ENCODE results near the gene GABARAP. TPM values are rescaled to one million over a fixed set of nuclear protein-coding genes. Genes with fewer than 3 reads are reported as not detected.
A peak's percentile ranks its signal among the peaks of the same experiment; 100 is the strongest.

GABARAP gene
- total and polyA plus RNA-seq, 2 of the 13 experiments (the other 11 are each of a cell fraction or from before 2014, with no cell fraction given), result 161 to 310 TPM

DNA sequence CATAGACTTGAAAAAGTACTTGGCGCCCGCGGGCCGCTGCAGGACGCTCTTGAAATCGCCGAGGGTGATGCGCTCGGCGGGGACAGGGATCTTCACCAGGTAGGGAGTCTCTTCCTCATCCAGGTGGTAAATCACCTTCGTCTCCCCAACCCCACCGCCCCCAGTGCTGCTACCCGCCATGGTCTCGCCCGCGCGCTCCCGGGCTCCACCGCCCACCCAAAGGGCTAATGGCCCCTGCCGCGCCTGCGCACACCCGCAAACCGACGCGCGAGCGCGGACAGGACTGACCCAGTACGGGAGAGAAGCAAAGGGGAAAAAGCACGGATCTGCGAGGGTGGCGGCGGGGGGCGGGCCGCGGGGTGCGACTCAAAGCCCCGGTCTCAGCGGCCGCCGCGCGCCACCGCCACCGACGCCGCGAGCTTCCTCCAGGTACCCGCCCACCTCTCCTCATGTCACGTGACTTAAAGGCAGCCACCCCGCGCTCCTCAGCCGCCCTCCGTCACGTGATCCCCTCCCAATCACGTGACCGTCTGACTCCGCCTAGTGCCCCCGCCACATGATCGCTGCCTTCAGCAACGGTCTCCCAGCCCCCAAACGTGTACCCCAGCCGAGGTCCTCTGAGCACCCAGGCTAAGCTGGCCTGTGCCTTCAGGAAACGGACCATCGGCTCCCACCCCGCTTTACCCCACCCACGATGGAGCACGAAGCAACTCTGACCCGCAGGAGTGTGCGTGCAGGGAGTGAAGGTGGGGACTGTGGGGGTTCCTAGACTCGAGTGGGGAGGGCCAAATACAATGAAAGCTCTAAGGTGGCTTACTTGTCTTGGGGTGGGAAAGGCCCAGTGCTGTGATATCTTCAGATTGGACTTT lies 7.9 kb downstream of the GABARAP start, which contains the start of gene DVL2 (continued):
- TF ChIP-seq, protein P1, sequence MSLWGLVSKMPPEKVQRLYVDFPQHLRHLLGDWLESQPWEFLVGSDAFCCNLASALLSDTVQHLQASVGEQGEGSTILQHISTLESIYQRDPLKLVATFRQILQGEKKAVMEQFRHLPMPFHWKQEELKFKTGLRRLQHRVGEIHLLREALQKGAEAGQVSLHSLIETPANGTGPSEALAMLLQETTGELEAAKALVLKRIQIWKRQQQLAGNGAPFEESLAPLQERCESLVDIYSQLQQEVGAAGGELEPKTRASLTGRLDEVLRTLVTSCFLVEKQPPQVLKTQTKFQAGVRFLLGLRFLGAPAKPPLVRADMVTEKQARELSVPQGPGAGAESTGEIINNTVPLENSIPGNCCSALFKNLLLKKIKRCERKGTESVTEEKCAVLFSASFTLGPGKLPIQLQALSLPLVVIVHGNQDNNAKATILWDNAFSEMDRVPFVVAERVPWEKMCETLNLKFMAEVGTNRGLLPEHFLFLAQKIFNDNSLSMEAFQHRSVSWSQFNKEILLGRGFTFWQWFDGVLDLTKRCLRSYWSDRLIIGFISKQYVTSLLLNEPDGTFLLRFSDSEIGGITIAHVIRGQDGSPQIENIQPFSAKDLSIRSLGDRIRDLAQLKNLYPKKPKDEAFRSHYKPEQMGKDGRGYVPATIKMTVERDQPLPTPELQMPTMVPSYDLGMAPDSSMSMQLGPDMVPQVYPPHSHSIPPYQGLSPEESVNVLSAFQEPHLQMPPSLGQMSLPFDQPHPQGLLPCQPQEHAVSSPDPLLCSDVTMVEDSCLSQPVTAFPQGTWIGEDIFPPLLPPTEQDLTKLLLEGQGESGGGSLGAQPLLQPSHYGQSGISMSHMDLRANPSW (CRISPR knock-in tag; IDR thresholded peaks at IDR 0.05; ENCODE audit: borderline replicate concordance), result no peak
- TF ChIP-seq NPAS2 (CRISPR knock-in tag; IDR thresholded peaks at IDR 0.05; ENCODE audit: borderline replicate concordance), result no peak
- peak; percentile 91 for TF ChIP-seq MED1 (CRISPR knock-in tag; IDR thresholded peaks at IDR 0.05)
- TF ChIP-seq FOXM1 (CRISPR knock-in tag; IDR thresholded peaks at IDR 0.05), result 0 out of 2 replicates have a peak, but pooled peaks have one; percentile 59
- TF ChIP-seq RBM39 (IDR thresholded peaks at IDR 0.05; ENCODE audit: low read depth, low read length, poor library complexity, severe bottlenecking), result peak; percentile 96
- TF ChIP-seq ZFP41 (CRISPR knock-in tag; IDR thresholded peaks at IDR 0.05; ENCODE audit: borderline replicate concordance), result no peak
- peak; percentile 12; the same call in 1 of the 2 replicates for TF ChIP-seq BCL6 (CRISPR knock-in tag; IDR thresholded peaks at IDR 0.05)
- no peak; the same call in 1 of the 2 replicates for TF ChIP-seq KLF13 (CRISPR knock-in tag; IDR thresholded peaks at IDR 0.05)
- TF ChIP-seq, protein P2, sequence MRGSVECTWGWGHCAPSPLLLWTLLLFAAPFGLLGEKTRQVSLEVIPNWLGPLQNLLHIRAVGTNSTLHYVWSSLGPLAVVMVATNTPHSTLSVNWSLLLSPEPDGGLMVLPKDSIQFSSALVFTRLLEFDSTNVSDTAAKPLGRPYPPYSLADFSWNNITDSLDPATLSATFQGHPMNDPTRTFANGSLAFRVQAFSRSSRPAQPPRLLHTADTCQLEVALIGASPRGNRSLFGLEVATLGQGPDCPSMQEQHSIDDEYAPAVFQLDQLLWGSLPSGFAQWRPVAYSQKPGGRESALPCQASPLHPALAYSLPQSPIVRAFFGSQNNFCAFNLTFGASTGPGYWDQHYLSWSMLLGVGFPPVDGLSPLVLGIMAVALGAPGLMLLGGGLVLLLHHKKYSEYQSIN (CRISPR knock-in tag; IDR thresholded peaks at IDR 0.05; ENCODE audit: borderline replicate concordance), result no peak
- no peak for TF ChIP-seq NR2F2 (IDR thresholded peaks at IDR 0.05; ENCODE audit: borderline replicate concordance, low read depth)
- peak; percentile 89 for TF ChIP-seq PHF5A (CRISPR knock-in tag; IDR thresholded peaks at IDR 0.05; ENCODE audit: low read depth, unreplicated experiment)
- TF ChIP-seq MATR3 (CRISPR knock-in tag; IDR thresholded peaks at IDR 0.05), result no peak
- TF ChIP-seq, protein P3, sequence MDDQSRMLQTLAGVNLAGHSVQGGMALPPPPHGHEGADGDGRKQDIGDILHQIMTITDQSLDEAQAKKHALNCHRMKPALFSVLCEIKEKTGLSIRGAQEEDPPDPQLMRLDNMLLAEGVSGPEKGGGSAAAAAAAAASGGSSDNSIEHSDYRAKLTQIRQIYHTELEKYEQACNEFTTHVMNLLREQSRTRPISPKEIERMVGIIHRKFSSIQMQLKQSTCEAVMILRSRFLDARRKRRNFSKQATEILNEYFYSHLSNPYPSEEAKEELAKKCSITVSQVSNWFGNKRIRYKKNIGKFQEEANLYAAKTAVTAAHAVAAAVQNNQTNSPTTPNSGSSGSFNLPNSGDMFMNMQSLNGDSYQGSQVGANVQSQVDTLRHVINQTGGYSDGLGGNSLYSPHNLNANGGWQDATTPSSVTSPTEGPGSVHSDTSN (CRISPR knock-in tag; IDR thresholded peaks at IDR 0.05; ENCODE audit: borderline replicate concordance), result peak; percentile 72; the same call in 1 of the 2 replicates
- no peak for TF ChIP-seq ZNF496 (CRISPR knock-in tag; IDR thresholded peaks at IDR 0.05; ENCODE audit: insufficient replicate concordance)
- no peak for TF ChIP-seq ZMYM2 (CRISPR knock-in tag; IDR thresholded peaks at IDR 0.05)
- peak; percentile 37; the same call in 1 of the 2 replicates for TF ChIP-seq ZNF614 (CRISPR knock-in tag; IDR thresholded peaks at IDR 0.05; ENCODE audit: borderline replicate concordance)
- TF ChIP-seq ZFAT (CRISPR knock-in tag; conservative IDR thresholded peaks at IDR 0.05), result no peak
- TF ChIP-seq ZNF879 (CRISPR knock-in tag; IDR thresholded peaks at IDR 0.05), result 0 out of 2 replicates have a peak, but pooled peaks have one; percentile 66
- TF ChIP-seq, protein P4, sequence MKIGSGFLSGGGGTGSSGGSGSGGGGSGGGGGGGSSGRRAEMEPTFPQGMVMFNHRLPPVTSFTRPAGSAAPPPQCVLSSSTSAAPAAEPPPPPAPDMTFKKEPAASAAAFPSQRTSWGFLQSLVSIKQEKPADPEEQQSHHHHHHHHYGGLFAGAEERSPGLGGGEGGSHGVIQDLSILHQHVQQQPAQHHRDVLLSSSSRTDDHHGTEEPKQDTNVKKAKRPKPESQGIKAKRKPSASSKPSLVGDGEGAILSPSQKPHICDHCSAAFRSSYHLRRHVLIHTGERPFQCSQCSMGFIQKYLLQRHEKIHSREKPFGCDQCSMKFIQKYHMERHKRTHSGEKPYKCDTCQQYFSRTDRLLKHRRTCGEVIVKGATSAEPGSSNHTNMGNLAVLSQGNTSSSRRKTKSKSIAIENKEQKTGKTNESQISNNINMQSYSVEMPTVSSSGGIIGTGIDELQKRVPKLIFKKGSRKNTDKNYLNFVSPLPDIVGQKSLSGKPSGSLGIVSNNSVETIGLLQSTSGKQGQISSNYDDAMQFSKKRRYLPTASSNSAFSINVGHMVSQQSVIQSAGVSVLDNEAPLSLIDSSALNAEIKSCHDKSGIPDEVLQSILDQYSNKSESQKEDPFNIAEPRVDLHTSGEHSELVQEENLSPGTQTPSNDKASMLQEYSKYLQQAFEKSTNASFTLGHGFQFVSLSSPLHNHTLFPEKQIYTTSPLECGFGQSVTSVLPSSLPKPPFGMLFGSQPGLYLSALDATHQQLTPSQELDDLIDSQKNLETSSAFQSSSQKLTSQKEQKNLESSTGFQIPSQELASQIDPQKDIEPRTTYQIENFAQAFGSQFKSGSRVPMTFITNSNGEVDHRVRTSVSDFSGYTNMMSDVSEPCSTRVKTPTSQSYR (CRISPR knock-in tag; IDR thresholded peaks at IDR 0.05; ENCODE audit: borderline replicate concordance), result peak; percentile 71; the same call in 1 of the 2 replicates
- TF ChIP-seq HDAC2 (CRISPR knock-in tag; IDR thresholded peaks at IDR 0.05), result peak; percentile 80
- no peak for TF ChIP-seq PTBP1 (IDR thresholded peaks at IDR 0.05; ENCODE audit: low read depth, low read length, poor library complexity, severe bottlenecking)
